HG03457 (cell line): ENCODE measurements around the gene MBNL1.

Experiments used
- ATAC-seq: cut with Tn5 transposase; IDR thresholded peaks from one replicate; pipeline ENCODE4 v1.9.1; 2021; ENCODE audit warnings: moderate number of reproducible peaks; ENCODE audit not compliant: unreplicated experiment

The MBNL1 gene, protein sequence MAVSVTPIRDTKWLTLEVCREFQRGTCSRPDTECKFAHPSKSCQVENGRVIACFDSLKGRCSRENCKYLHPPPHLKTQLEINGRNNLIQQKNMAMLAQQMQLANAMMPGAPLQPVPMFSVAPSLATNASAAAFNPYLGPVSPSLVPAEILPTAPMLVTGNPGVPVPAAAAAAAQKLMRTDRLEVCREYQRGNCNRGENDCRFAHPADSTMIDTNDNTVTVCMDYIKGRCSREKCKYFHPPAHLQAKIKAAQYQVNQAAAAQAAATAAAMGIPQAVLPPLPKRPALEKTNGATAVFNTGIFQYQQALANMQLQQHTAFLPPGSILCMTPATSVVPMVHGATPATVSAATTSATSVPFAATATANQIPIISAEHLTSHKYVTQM

DNA sequence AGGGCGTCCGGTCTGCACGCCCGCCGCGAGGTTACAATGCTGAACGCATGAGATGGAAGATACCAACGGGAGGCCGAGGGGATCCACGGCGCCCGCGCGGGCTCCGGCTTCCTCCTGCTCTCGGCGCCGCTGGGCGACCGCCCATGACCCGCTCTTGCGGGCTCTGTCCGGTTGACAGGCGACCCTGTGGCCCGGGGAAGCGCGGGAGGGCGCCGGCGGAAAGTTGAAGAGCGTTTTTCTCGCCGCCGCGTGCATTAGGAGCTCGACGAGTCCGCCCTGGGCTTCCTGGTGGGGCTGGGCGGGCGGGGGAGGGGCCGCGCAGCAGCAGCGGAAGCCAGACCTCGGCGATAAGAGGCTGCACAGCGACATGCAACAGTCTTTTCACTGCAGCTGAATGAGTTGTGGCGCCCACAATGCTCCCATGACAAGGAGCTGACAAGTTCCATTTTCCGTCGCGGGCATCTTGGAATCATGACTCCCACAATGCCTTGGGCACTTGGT is at the start of gene MBNL1:
Gene MBNL1 (plus strand): TSS at position 375 of the 501 bp plus-strand sequence. CDS start 31,265 bp downstream, outside the sequence.
- peak; percentile 43 for ATAC-seq

- no peak for ATAC-seq
These were observed 49.5 kb upstream of the MBNL1 start for GRCh38 chr3:152219216-152219615.

- ATAC-seq, result no peak
These were observed 48.9 kb upstream of the MBNL1 start for GRCh38 chr3:152219769-152220255.

GRCh38 chr3:152222327-152222726 is 46.4 kb upstream of the MBNL1 start:
- ATAC-seq, result no peak

DNA sequence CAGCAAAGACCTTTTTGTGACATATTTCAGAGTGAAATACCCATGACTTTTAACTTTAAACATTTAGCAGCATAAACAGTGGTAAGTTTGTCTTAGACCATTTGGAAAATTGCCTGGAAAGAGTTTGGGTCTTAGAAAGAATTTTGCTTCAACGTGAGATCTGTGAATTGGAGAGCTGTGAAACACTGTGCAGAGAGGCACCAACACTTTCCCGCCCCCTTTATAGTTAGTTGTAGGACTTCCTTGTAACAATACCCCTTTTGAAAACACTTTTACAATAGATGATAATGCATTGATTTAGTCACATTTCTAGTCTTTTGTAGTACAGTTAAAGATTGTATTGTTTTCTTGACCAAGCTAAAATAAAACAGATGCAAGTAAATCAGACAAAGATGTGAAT is 43.5 kb upstream of the MBNL1 start:
- no peak for ATAC-seq

DNA sequence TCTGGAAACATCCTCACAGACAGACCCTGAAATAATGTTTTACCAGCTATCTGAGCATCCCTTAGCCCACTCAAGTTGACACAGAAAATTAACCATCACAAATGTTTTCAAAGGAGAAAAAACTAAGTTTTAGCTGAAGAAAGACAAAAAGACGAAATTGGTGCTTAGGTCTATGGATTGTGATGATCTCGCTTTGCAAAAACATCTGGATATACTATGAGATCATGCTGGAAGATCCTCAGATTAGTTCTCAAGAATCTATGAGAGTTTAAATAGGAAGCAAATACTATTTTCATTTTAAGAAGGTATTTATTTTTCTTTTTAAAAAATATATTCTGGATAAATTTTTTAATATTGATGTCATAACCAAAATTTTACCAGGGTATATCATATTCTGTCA is 42.6 kb upstream of the MBNL1 start:
- no peak for ATAC-seq

- no peak for ATAC-seq
These were observed 41.7 kb upstream of the MBNL1 start for GRCh38 chr3:152227027-152227426.

DNA sequence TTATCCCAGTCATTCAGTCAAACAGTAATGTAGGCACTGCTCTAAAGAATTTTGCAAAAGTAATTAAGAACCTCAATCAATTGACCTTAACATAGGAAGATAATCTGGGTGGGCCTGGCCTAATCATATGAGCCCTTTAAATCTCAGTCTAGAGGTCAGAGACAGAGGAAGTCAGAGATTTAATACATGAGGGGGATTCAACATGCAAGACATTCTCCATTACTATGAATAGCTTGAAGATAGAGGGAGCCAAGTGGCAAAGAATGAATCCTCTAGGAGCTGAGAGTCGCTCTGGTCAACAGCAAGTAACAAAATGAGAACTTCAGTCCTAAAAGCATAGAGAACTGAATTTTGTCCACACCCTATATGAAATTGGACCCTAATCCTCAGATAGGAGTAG is 39.0 kb upstream of the MBNL1 start:
- ATAC-seq, result no peak

- no peak for ATAC-seq
These were observed 38.4 kb upstream of the MBNL1 start for GRCh38 chr3:152230370-152230769.

GRCh38 chr3:152232001-152232400 is 36.7 kb upstream of the MBNL1 start:
- no peak for ATAC-seq

DNA sequence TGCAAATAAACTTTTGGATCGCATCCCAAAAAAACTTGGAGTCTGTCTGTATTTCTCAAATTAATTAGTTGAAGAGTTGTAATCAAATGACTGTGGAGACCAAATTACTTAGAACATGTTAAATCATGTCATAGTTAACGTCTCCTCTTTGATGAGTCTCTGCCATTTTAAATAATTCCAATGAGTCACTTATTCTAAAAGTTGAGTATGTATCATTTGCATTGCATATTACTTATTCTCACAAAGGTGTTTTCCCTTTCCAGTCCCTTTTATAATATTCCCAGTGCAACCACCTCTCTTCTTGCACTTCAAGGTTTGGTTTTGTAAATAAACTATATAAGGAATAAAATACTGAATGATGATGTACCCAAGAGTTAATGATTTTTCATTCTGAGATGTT is 36.0 kb upstream of the MBNL1 start:
- no peak for ATAC-seq

DNA sequence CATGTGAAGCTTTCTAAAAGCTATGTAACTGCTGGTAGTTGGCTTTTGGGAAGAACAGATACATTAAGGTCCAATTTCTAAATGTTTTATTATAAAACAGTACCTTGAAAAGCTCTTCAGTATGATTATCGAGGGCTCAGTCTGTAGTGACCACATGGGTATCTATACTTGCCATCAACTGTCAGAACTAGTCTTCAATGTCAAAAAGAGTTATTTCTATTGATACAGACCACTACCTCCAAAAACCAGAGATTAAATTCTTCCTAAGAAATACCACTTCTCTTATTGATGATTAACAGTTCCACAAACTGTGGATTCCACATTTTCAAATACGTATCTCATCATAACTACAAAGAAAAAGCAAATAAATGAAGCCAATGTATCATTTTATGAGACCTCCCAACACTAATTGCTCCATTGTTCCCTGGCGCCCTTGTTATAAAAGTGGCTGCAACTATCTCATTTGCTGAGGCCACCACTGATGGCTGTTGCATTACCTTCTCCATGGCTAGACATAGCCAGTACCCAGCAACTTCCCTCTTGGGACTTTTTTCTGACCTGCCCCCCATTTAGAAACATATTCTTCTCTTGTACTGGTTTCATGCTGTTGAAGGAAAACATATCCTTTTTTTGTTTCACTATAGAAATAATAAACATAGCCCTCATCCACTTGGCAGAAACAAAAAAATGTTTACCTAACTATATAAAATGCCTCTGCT is 33.9 kb upstream of the MBNL1 start:
- no peak for ATAC-seq

DNA sequence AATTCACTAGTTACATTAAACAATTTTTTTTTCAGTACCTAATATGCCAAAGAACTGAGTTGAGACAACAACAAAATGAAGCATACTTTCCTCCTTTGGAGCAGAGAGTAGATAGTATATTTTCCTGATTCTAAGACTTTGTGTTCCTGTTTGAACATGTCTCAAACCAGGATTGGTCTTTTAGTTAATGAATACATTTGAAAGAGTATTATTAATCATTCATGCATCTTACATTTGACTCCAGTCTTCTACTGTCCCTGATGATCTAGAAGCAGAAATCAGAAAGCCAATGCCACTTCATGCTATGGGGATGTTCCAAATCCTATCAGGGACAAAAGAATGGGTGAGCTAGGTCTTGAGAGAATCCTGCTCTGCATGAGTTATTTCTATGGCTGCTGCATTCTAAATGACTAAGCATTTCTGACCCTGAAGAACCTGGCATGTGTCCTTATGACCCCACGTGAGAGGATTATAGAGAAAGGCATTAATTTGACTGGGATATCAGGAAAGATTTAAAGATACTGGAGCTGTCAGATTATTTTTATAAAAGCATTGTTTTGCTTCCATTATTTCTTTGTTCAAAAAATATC is 32.9 kb upstream of the MBNL1 start:
- ATAC-seq, result peak; percentile 46

DNA sequence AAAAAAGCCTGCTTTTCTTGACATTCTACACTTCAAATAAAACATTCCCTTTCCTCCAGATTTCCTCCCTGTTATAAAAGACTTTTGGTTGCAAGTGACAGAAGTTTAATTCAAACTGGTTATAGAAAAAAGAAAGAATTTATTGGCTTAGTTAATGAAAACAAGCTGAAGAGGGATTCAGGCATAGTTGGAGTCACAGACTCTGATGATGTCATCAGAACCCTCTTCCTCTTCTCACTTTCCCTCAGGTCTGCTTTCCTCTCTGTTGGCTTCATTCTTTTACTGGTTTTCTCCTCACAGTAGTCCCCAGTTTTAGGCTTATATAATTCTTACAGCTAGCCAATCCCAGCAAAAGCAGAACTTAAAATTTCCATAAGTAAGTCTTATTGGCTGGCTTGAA is 32.0 kb upstream of the MBNL1 start:
- ATAC-seq, result no peak

DNA sequence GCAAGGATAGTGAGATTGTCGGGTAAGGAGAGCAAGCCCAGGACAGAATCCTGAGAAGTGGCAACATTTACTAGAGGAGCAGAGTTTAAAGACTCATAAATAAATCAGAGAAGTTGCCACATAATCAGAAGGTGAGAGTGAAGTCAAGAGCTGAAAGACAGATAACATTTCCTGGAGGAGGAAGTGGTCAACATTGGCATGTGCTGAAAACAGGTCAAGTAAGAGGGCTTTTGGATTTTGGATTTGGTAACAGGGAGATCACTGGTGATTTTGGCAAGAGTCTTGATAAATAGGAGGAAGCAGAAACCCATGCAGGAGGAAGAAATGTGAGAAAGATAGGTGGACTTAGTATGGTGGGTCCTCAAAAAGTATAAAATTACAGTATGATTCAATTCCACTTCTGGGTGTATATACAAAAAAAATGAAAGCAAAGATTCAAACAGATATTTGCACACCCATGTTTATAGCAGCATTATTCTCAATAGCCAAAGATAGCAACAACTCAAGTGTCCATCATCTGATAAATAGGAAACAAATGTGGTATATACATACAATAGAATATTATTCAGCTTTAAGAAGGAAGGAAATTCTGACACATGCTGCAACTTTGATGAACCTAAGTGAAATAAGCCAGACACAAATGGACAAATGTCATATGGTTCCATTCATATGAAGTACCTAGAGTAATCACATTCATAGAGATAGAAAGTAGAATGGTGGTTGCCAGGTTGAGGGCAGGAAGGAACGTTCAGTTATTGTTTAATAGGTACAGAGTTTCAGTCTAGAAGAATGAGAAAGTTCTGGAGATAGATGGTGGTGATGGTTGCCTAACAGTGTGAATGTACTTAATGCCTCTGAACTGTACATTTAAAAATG is 27.3 kb upstream of the MBNL1 start:
- peak; percentile 57 for ATAC-seq

- ATAC-seq, result peak; percentile 56
These were observed 25.4 kb upstream of the MBNL1 start for GRCh38 chr3:152243301-152243711.

- ATAC-seq, result no peak
These were observed 24.8 kb upstream of the MBNL1 start for GRCh38 chr3:152243721-152244516.

- no peak for ATAC-seq
These were observed 24.2 kb upstream of the MBNL1 start for GRCh38 chr3:152244517-152244888.

GRCh38 chr3:152245498-152246170 is 23.1 kb upstream of the MBNL1 start:
- no peak for ATAC-seq
